Measurements from ENCODE around the gene LYPD6B.

GRCh38 chr2:149008381-149008780 lies 30.1 kb upstream of the LYPD6B start:
- TF ChIP-seq CTCF (conservative IDR thresholded peaks at IDR 0.05; ENCODE audit: low read length) (no peak), EZH2phosphoT487 (IDR thresholded peaks at IDR 0.05; ENCODE audit: borderline replicate concordance) (no peak)

Data from Loucy (cell line).